Parathyroid adenoma (tissue), 2 donors: Measurements from ENCODE around the gene RNASE12.

Experiments used
- H2AFZ ChIP-seq: fragments of 300-600 bp; sonication (generic); one replicate; pipeline ENCODE4 v1.7.0; 2017; ENCODE audit warnings: antibody characterized with exemption, mild to moderate bottlenecking
- H3K27ac ChIP-seq: fragments of 300-600 bp; sonication (generic); one replicate; pipeline ENCODE4 v1.7.0; 2017
- H3K27me3 ChIP-seq: fragments of 300-600 bp; sonication (generic); one replicate; pipeline ENCODE4 v1.7.0; 2017; ENCODE audit warnings: low read length; ENCODE audit not compliant: control insufficient read depth, insufficient read depth
- H3K36me3 ChIP-seq: fragments of 300-600 bp; sonication (generic); one replicate; pipeline ENCODE4 v1.7.0; 2017; ENCODE audit warnings: low read length; ENCODE audit not compliant: control insufficient read depth, insufficient read depth
- H3K4me1 ChIP-seq: fragments of 300-600 bp; sonication (generic); one replicate; pipeline ENCODE4 v1.7.0; 2017; ENCODE audit warnings: control low read depth
- H3K4me2 ChIP-seq: fragments of 300-600 bp; sonication (generic); one replicate; pipeline ENCODE4 v1.7.0; 2017; ENCODE audit warnings: low read length
- H3K4me3 ChIP-seq: fragments of 300-600 bp; sonication (generic); one replicate; pipeline ENCODE4 v1.7.0; 2017; ENCODE audit warnings: low read depth, low read length
- H3K79me2 ChIP-seq: fragments of 300-600 bp; sonication (generic); one replicate; pipeline ENCODE4 v1.7.0; 2017; ENCODE audit warnings: control low read depth
- H3K9ac ChIP-seq: fragments of 300-600 bp; sonication (generic); one replicate; pipeline ENCODE4 v1.7.0; 2017; ENCODE audit warnings: mild to moderate bottlenecking
- H3K9me3 ChIP-seq: fragments of 300-600 bp; sonication (generic); one replicate; pipeline ENCODE4 v1.7.0; 2017; ENCODE audit warnings: low read length; ENCODE audit not compliant: control insufficient read depth
- CTCF ChIP-seq: fragments of 300-600 bp; sonication (generic); IDR thresholded peaks from one replicate; pipeline ENCODE4 v1.7.0; 2017; ENCODE audit warnings: antibody characterized with exemption, mild to moderate bottlenecking
- donor health status: primary hyperparathyroidism.

Gene RNASE12

GRCh38 chr14:20618271-20618749 lies 27.1 kb upstream of the RNASE12 start:
- Histone ChIP-seq H2AFZ (no peak overlapping the region), H3K27ac (no peak overlapping the region), H3K27me3 (no peaks in the 10 kb centered on the region), H3K9ac (no peak overlapping the region), H3K4me1 (no peaks in the 10 kb centered on the region), H3K79me2 (no peaks in the 10 kb centered on the region), H3K36me3 (no peaks in the 10 kb centered on the region), H3K4me3 (no peak overlapping the region), H3K4me2 (no peak overlapping the region), H3K9me3 (no peaks in the 10 kb centered on the region)
- TF ChIP-seq CTCF: no peak

GRCh38 chr14:20617138-20618003 lies 26.2 kb upstream of the RNASE12 start:
- Histone ChIP-seq H3K4me1 (no peaks in the 10 kb centered on the region), H3K4me3 (no peak overlapping the region), H3K9me3 (no peaks in the 10 kb centered on the region), H3K36me3 (no peaks in the 10 kb centered on the region), H2AFZ (no peak overlapping the region), H3K27me3 (no peaks in the 10 kb centered on the region), H3K79me2 (no peaks in the 10 kb centered on the region), H3K27ac (no peak overlapping the region), H3K4me2 (no peak overlapping the region), H3K9ac (no peak overlapping the region)
- TF ChIP-seq CTCF: no peak

GRCh38 chr14:20615996-20616395 lies 24.8 kb upstream of the RNASE12 start:
- Histone ChIP-seq H3K9ac (no peak overlapping the region), H3K36me3 (no peaks in the 10 kb centered on the region)

GRCh38 chr14:20614038-20614840 lies 23.1 kb upstream of the RNASE12 start:
- no peak for TF ChIP-seq CTCF
- Histone ChIP-seq H3K4me3 (peak overlapping the region; percentile 65), H3K27ac (peak overlapping the region; percentile 87), H3K4me2 (peak overlapping the region; percentile 86), H3K9me3 (no peaks in the 10 kb centered on the region), H3K27me3 (no peaks in the 10 kb centered on the region), H3K36me3 (no peaks in the 10 kb centered on the region), H3K9ac (peak overlapping the region; percentile 13), H2AFZ (peak overlapping the region; percentile 87), H3K4me1 (peaks cover 5% of the 10 kb centered on the region), H3K79me2 (no peaks in the 10 kb centered on the region)

More at GRCh38 chr14:20615996-20616395, 24.8 kb upstream of the RNASE12 start:
- no peaks in the 10 kb centered on the region for H3K9me3 ChIP-seq
- H3K79me2 ChIP-seq: no peaks in the 10 kb centered on the region
- no peaks in the 10 kb centered on the region for H3K4me1 ChIP-seq
- no peak for TF ChIP-seq CTCF
- H3K4me2 ChIP-seq: no peak overlapping the region
- no peaks in the 10 kb centered on the region for H3K27me3 ChIP-seq
- no peak overlapping the region for H2AFZ ChIP-seq
- no peak overlapping the region for H3K27ac ChIP-seq
- H3K4me3 ChIP-seq: no peak overlapping the region
